ENCODE measurements around the gene NPPA.

NPPA gene

GRCh38 chr1:11842154-11843041 is 5.2 kb downstream of the NPPA start:
- DNase-seq (ENCODE audit: low read depth): no peak

GRCh38 chr1:11841245-11842153 is 6.1 kb downstream of the NPPA start:
- DNase-seq (ENCODE audit: low read depth): no peak

GRCh38 chr1:11839727-11840705 is 7.6 kb downstream of the NPPA start:
- DNase-seq (ENCODE audit: low read depth): no peak

- peak; percentile 51 for DNase-seq (ENCODE audit: low read depth)
These were observed 9.0 kb downstream of the NPPA start for GRCh38 chr1:11838349-11839272.

- no peak for DNase-seq (ENCODE audit: low read depth)
These were observed 9.7 kb downstream of the NPPA start for GRCh38 chr1:11837767-11838348.

GRCh38 chr1:11836955-11837766 is 10.4 kb downstream of the NPPA start:
- no peak for DNase-seq (ENCODE audit: low read depth)

- DNase-seq (ENCODE audit: low read depth): no peak
These were observed 11.9 kb downstream of the NPPA start for GRCh38 chr1:11835441-11836225.

- DNase-seq (ENCODE audit: low read depth): no peak
These were observed 13.7 kb downstream of the NPPA start for GRCh38 chr1:11833900-11834299.

- DNase-seq (ENCODE audit: low read depth): no peak
These were observed 14.1 kb downstream of the NPPA start for GRCh38 chr1:11833497-11833896.

- DNase-seq (ENCODE audit: low read depth): no peak
These were observed 15.4 kb downstream of the NPPA start for GRCh38 chr1:11831945-11832725.

GRCh38 chr1:11828511-11828910 is 19.1 kb downstream of the NPPA start:
- DNase-seq (ENCODE audit: low read depth): no peak

GRCh38 chr1:11826946-11827345 is 20.6 kb downstream of the NPPA start:
- DNase-seq (ENCODE audit: low read depth): no peak

- DNase-seq (ENCODE audit: low read depth): no peak
These were observed 22.5 kb downstream of the NPPA start for GRCh38 chr1:11825131-11825530.

GRCh38 chr1:11823366-11824137 is 24.0 kb downstream of the NPPA start:
- DNase-seq (ENCODE audit: low read depth): no peak

GRCh38 chr1:11822091-11822490 is 25.5 kb downstream of the NPPA start:
- DNase-seq (ENCODE audit: low read depth): no peak

- no peak for DNase-seq (ENCODE audit: low read depth)
These were observed 30.4 kb downstream of the NPPA start for GRCh38 chr1:11817192-11817591.

GRCh38 chr1:11813021-11813420 is 34.6 kb downstream of the NPPA start:
- no peak for DNase-seq (ENCODE audit: low read depth)

Data from stimulated activated CD8-positive, alpha-beta memory T cell treated with anti-CD3 and anti-CD28 coated beads, Interleukin-15, amount 100 ng/mL, for 1 hour (primary cell).